Neural cell (in vitro differentiated cells): ENCODE measurements around the gene FERMT1. TPM values are rescaled to one million over a fixed set of nuclear protein-coding genes. Genes with fewer than 3 reads are reported as not detected.

Source experiments
- H2AFZ ChIP-seq: fragments of 200-600, 300-800 bp; sonication (generic), shearing (Covaris generic); 2 replicates; pipeline ENCODE4 v1.6.0; 2014; ENCODE audit warnings: low read depth, mild to moderate bottlenecking, antibody characterized with exemption, low read length, moderate library complexity
- H3F3A ChIP-seq: fragments of 200-600 bp; shearing (Covaris generic); 2 replicates; pipeline ENCODE4 v1.6.1; 2016; ENCODE audit warnings: mild to moderate bottlenecking, moderate library complexity, mixed read lengths, antibody characterized with exemption, low read length; ENCODE audit not compliant: insufficient read depth, poor library complexity, severe bottlenecking
- H3K27ac ChIP-seq: fragments of 200-600, 300-800 bp; sonication (generic), shearing (Covaris generic); 2 replicates; pipeline ENCODE4 v1.5.1; 2014; ENCODE audit warnings: mild to moderate bottlenecking, low read length, moderate library complexity
- H3K27me3 ChIP-seq: fragments of 300-800, 200-600 bp; sonication (generic), shearing (Covaris generic); 2 replicates; pipeline ENCODE4 v1.6.0; 2014; ENCODE audit warnings: mild to moderate bottlenecking, low read depth, low read length, moderate library complexity; ENCODE audit not compliant: insufficient read depth
- H3K36me3 ChIP-seq: fragments of 300-800, 200-600 bp; sonication (generic), shearing (Covaris generic); 2 replicates; pipeline ENCODE4 v1.5.1; 2014; ENCODE audit warnings: mild to moderate bottlenecking, antibody characterized with exemption, low read length, moderate library complexity; ENCODE audit not compliant: insufficient read depth
- H3K4me2 ChIP-seq: fragments of 300-800, 200-600 bp; sonication (generic), shearing (Covaris generic); 2 replicates; pipeline ENCODE4 v1.6.0; 2014; ENCODE audit warnings: mild to moderate bottlenecking, low read length
- H3K4me3 ChIP-seq: fragments of 300-800, 200-600 bp; sonication (generic), shearing (Covaris generic); 2 replicates; pipeline ENCODE4 v1.5.1; 2014; ENCODE audit warnings: mild to moderate bottlenecking, low read length, moderate library complexity
- H3K79me2 ChIP-seq: fragments of 200-600 bp; shearing (Covaris generic); replicated peaks from 2 replicates; pipeline ENCODE4 v1.6.0; 2014; ENCODE audit warnings: mild to moderate bottlenecking, low read length, moderate library complexity; ENCODE audit not compliant: insufficient read depth
- H3K9ac ChIP-seq: fragments of 300-800, 200-600 bp; sonication (generic), shearing (Covaris generic); 2 replicates; pipeline ENCODE4 v1.6.1; 2016; ENCODE audit warnings: mild to moderate bottlenecking, low read length, mixed read lengths
- H3K9me2 ChIP-seq: fragments of 200-600 bp; shearing (Covaris generic); 2 replicates; pipeline ENCODE4 v1.6.1; 2016; ENCODE audit warnings: mild to moderate bottlenecking, low read length, mixed read lengths; ENCODE audit not compliant: insufficient read depth
- H3K9me3 ChIP-seq: fragments of 200-600, 300-800 bp; sonication (generic), shearing (Covaris generic); 2 replicates; pipeline ENCODE4 v1.6.1; 2016; ENCODE audit warnings: mild to moderate bottlenecking, mixed run types, low read length, moderate library complexity, mixed read lengths
- H4K20me1 ChIP-seq: fragments of 200-600 bp; shearing (Covaris generic); 2 replicates; pipeline ENCODE4 v1.6.1; 2016; ENCODE audit warnings: mild to moderate bottlenecking, mixed run types; ENCODE audit not compliant: insufficient read depth
- EP300 ChIP-seq: fragments of 450-650 bp; conservative IDR thresholded peaks from 2 replicates; pipeline ENCODE4 v1.6.1; 2014; ENCODE audit warnings: antibody characterized with exemption, mild to moderate bottlenecking, moderate library complexity; ENCODE audit not compliant: poor library complexity, severe bottlenecking
- EZH2 ChIP-seq: fragments of 200-600, 300-800 bp; shearing (Covaris generic), sonication (generic); IDR thresholded peaks from 2 replicates; pipeline ENCODE4 v1.6.1; 2014; ENCODE audit warnings: antibody characterized with exemption, low read length, borderline replicate concordance, mild to moderate bottlenecking; ENCODE audit not compliant: insufficient read depth, poor library complexity, severe bottlenecking
- MXI1 ChIP-seq: fragments of 450-650 bp; conservative IDR thresholded peaks from 2 replicates; pipeline ENCODE4 v1.6.1; 2014; ENCODE audit warnings: antibody characterized with exemption, mild to moderate bottlenecking; ENCODE audit not compliant: poor library complexity, severe bottlenecking
- POLR2AphosphoS5 ChIP-seq: IDR thresholded peaks from 2 replicates; pipeline ENCODE4 v1.6.1; 2012
- RAD21 ChIP-seq: fragments of 450-650 bp; conservative IDR thresholded peaks from 2 replicates; pipeline ENCODE4 v1.6.1; 2014; ENCODE audit warnings: antibody characterized with exemption, mild to moderate bottlenecking, moderate library complexity
- REST ChIP-seq: IDR thresholded peaks from 2 replicates; pipeline ENCODE4 v1.6.1; 2012; ENCODE audit warnings: borderline replicate concordance
- SMC3 ChIP-seq: fragments of 450-650 bp; conservative IDR thresholded peaks from 2 replicates; pipeline ENCODE4 v1.6.1; 2014; ENCODE audit warnings: antibody characterized with exemption, mild to moderate bottlenecking, moderate library complexity; ENCODE audit not compliant: poor library complexity
- TAF1 ChIP-seq: IDR thresholded peaks from 2 replicates; pipeline ENCODE4 v1.6.1; 2012; ENCODE audit warnings: low read depth
- polyA plus RNA-seq: library from polyadenylated mRNA; depleted of rRNA; stranded (reverse); fragments of >200 nt; gene quantifications from 2 replicates; pipeline ENCODE4 v1.2.3, GENCODE V29; 2014
- TF ChIP-seq, protein P1 (sequence below): fragments of 450-650 bp; IDR thresholded peaks from 2 replicates; pipeline ENCODE4 v1.5.1; 2014; ENCODE audit warnings: antibody characterized with exemption, mild to moderate bottlenecking, moderate library complexity; ENCODE audit not compliant: poor library complexity, severe bottlenecking

Gene FERMT1
- polyA plus RNA-seq, 1 donor from 2014 or later = not detected

GRCh38 chr20:6120491-6120988 is 2.3 kb downstream of the FERMT1 start:
- no peaks in the 10 kb centered on the region for H3K36me3 ChIP-seq
- no peak overlapping the region for H3K9ac ChIP-seq
- TF ChIP-seq TAF1 (no peak), RAD21 (no peak), EP300 (no peak), MXI1 (no peak), SMC3 (no peak), REST (no peak), POLR2AphosphoS5 (no peak), EZH2 (no peak)
- TF ChIP-seq, protein P1, sequence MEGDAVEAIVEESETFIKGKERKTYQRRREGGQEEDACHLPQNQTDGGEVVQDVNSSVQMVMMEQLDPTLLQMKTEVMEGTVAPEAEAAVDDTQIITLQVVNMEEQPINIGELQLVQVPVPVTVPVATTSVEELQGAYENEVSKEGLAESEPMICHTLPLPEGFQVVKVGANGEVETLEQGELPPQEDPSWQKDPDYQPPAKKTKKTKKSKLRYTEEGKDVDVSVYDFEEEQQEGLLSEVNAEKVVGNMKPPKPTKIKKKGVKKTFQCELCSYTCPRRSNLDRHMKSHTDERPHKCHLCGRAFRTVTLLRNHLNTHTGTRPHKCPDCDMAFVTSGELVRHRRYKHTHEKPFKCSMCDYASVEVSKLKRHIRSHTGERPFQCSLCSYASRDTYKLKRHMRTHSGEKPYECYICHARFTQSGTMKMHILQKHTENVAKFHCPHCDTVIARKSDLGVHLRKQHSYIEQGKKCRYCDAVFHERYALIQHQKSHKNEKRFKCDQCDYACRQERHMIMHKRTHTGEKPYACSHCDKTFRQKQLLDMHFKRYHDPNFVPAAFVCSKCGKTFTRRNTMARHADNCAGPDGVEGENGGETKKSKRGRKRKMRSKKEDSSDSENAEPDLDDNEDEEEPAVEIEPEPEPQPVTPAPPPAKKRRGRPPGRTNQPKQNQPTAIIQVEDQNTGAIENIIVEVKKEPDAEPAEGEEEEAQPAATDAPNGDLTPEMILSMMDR = no peak
- no peaks in the 10 kb centered on the region for H3K9me3 ChIP-seq
- H3K27ac ChIP-seq = no peak overlapping the region
- no peak overlapping the region for H3K4me3 ChIP-seq
- H3K79me2 ChIP-seq = no peaks in the 10 kb centered on the region
- H3K9me2 ChIP-seq = no peaks in the 10 kb centered on the region
- no peak overlapping the region for H3K4me2 ChIP-seq
- no peaks in the 10 kb centered on the region for H4K20me1 ChIP-seq
- H2AFZ ChIP-seq = no peak overlapping the region
- peaks cover 32% of the 10 kb centered on the region for H3K27me3 ChIP-seq
- H3F3A ChIP-seq = no peaks in the 10 kb centered on the region

- Histone ChIP-seq H3K36me3 (no peaks in the 10 kb centered on the region), H3K4me3 (no peak overlapping the region), H3K79me2 (no peaks in the 10 kb centered on the region), H3K9me2 (no peaks in the 10 kb centered on the region), H3K27me3 (peaks cover 11% of the 10 kb centered on the region), H3K9me3 (no peaks in the 10 kb centered on the region), H3K9ac (no peak overlapping the region), H3F3A (no peaks in the 10 kb centered on the region), H4K20me1 (no peaks in the 10 kb centered on the region), H3K4me2 (no peak overlapping the region), H2AFZ (no peak overlapping the region), H3K27ac (no peak overlapping the region)
- TF ChIP-seq, protein P1 = no peak
- no peak for TF ChIP-seq EP300
- no peak for TF ChIP-seq REST
- no peak for TF ChIP-seq MXI1
- TF ChIP-seq RAD21 = no peak
- TF ChIP-seq TAF1 = no peak
- TF ChIP-seq POLR2AphosphoS5 = no peak
- no peak for TF ChIP-seq SMC3
These were observed 6.1 kb downstream of the FERMT1 start for GRCh38 chr20:6116758-6117157.
